GM19438 (cell line): Measurements from ENCODE around the gene ZFPM1.

Experiments used
- ATAC-seq: cut with Tn5 transposase; IDR thresholded peaks from one replicate; pipeline ENCODE4 v1.9.1; 2021; ENCODE audit warnings: low read depth; ENCODE audit not compliant: unreplicated experiment

The ZFPM1 gene

DNA sequence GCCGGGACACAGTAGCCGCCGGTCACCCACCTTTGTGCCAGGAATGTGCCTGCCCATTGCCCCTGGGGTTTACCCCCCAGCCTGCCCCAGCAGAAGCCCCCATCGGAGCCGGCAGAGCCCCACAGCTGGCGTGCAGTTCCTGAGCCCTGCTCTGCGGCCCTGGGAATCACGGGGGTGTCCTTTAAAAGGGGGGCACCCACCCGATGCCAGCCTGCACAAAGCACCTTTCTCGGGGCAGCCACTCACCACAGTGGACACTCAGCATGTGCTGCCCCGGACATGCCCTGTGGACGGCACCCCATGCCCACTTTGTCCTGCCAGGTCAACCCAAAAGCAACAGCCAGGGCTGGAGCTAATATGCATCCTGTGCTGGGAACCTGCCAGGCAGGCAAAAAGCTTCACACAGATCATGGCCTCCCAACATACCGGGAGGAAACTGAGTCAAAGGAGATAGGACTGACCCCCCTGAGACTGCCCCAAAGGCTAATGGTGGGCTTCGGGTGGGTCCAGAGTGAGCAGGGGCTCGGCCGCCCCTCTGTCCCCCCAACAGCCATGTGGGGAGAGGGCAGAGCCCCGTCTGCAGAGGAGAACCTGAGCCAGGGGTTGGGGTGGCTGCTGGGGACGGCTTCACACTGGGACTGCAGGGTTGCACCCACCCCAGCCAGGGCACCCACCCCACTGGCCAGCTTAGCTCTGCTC is 71.3 kb downstream of the ZFPM1 start:
- no peak for ATAC-seq

DNA sequence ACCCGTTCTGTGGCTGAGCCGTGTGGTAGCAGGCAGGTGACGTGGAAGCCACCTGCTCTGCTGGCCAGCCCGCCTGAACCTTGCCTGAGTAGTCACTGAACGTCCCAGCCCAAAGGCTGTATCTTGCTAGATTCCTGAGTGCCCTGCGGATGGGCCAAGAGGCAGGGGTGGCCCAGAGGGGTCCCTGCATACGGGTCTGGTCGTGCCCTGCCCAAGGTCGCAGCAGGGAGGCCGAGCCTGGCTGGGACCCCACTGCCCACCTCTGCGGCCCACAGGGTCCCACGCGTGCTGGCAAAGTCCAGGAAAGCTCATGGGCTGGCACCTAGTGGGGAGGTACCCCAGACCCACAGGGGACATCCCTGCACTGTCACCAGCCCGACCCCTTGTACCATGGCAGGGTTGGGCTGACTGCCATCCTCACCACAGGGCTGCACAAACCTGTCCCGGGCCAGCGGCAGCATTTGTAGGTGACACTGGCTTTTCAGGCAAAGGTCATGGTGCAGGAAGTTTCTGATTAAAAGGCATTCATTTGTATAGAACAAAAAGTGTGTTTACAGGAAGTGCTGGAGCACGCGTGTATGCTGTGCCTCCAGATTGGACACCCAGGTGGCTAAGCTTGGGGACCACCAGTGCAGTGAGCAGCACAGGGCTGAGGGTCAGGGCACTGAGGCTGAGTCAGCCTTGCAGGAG is 72.0 kb downstream of the ZFPM1 start:
- no peak for ATAC-seq

DNA sequence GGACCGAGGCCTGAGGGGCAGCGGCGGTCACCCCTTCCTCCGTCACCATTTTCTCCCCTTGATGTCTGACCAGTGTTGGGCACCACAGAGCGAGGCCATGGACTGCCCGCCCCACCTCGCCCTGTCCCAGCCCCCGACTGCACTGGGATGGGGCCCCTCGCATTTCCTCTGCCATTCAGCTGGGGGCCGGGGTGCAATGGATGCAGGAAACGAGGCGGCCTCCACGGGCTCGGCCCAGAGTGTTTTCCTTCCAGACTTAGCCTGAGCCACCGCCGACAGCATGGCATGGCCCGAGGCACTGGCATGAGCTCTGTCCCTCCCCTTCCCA is 72.5 kb downstream of the ZFPM1 start:
- ATAC-seq = no peak

DNA sequence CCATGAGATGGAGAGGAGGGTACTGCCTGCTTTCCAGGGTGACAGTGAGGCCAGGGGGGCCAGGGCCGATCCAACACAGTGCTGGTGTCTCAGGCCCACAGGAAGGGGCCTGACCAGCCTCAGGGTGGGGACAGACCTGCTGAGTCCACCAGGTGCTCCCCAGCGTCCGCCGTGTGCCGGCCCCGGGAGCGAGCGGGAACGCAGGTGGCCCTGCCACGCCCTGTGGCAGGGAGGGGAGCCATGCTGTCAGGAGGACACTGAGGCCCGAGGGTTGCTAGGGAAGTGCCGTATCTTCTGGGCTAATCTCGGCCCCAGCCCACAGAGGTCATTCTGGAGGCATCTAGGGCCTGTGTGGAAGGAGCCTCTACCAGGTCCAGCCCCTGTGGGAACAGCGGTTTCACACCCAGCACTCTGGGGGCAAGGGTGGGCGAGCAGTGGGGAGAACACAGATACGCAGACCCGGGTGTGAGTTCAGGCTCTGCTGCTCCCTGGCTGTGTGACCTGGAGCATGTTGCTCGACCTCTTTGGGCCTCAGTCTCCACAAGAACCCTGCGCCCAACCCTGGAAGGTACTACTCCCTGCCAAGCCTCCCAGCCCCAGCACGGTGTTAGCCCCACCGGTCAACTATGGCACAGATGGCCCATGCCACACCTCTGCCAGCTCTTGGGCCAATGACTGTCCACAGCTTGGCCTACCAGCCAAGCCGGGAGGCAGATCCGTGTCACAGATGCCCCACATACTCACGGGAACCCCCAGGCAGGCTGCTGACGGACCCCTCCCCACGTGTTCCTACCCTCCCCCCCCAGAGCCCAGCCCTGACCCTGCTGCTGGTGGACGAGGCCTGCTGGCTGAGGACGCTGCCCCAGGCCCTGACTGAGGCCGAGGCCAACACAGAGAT is 73.2 kb downstream of the ZFPM1 start:
- ATAC-seq = no peak

DNA sequence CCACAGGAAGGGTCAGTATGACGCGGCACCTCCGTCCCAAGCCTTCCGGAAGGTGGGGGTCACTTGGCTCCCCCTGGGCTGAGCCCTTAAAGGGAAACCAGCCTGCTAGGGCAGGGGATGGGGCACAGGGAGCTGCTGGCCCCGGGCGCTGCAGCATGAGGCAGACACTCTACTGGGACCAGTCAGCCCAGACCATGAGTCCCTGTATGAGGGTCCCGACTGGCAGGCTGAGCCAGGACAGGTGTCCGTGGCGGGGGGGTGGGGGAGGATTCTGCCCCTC is 73.8 kb downstream of the ZFPM1 start:
- no peak for ATAC-seq

DNA sequence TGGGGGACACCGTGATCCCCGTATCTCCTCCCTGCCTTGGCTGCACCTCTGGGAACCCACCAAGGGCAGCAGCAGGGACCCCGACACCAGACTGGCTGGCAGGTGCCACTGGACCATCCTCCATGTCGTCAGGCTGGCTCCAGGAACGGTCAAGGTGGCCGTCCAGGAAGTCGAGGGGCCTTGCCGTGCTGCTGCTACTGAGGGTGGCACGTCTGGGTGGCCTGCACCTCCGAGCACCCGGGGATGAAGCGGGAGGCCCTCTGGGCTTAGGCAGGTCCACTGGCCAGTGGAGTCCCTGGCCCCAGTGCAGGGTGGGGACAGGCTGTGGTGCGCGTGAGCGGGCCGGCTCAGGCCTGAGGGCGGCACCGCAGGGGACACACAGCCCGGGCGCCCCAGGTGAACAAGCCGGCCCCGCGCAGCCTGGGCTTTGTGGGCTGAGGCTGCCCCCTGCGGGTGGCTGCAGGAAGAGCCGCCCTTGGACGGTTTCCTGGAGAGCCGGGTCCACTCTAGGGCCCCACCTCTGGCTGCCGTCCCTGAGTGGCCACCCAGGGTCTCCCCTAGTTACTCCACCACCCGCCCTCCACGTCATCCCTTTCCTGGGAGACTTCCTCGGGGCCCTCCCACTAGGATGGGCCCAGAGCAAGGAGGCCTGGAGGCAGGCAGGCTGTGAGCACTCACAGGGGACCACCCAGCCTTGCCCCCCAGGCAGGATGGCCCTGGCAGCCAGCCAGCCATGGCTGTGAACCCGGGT is 74.3 kb downstream of the ZFPM1 start:
- ATAC-seq = no peak

DNA sequence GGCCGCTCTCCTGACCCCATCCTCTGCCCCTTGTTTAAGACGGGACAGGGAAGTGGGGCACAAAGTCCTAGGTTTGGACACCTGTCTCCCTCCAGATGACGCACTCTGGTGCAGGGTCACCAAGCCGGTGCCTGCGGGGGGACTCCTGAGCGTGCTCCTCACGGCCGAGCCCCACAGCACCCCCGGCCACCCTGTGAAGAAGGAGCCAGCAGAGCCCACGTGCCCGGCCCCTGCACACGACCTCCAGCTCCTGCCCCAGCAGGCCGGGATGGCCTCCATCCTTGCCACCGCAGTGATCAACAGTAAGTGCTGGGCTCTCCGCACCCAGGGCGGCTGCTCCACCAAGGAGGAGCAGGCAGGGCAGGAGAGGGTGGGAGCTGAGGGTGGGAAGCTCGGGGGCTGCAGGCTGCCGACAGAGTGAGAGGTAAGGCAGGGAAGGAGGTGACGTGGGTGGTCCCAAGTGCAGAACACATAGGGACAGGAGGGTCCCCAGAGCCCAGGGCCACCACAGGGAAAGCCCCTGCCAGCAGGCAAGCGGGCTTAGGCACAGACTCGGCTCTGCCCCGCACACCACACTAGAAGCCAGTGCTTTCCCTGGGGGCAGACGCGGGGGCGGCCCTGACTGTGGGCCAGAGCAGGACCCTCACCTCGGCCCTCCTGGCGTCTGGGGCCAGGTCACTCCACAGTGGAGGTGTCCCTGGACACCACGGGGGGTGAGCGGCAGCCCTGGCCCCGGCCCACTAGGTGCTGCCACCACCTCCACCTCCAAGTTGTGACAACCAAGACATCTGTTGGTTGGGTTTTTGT is 75.1 kb downstream of the ZFPM1 start:
- no peak for ATAC-seq

DNA sequence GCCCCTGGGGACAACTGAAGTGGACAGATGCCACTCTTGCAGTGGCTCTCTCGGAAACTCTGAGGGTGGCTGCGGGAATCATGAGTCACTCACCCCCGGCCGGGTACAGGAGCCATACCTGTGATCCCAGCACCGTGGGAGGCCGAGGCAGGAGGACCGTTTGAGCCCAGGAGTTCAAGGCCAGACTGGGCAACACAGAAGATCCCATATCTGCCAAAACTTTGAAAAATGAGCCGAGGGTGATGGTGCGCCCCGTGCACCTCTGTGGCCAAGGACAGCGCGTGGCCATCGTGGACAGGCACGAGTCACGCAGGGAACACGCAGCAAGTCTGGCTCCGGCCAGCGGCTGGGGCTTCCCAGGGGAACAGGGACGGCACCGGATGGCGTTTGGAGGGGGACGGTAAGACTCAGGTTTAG is 75.8 kb downstream of the ZFPM1 start:
- no peak for ATAC-seq

DNA sequence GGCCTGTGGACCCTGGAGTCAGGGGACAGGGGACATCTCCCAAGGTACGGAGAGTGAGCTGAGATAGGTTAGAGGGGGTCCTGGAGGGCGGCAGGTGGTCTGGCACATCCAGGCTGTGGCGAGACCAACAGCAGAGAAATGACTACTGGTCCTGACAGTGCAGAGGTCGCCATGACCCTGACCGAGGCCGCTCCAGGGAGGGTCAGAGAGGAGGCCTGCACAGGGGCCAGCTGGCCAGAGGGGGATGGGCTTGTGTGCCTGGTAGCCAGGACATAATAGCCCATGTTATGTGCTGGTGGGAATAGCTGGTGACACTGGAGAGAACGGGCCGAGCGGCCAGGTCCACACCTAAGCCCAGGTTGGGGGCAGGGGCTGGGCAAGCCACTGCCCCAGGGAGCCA is 76.5 kb downstream of the ZFPM1 start:
- ATAC-seq = no peak

DNA sequence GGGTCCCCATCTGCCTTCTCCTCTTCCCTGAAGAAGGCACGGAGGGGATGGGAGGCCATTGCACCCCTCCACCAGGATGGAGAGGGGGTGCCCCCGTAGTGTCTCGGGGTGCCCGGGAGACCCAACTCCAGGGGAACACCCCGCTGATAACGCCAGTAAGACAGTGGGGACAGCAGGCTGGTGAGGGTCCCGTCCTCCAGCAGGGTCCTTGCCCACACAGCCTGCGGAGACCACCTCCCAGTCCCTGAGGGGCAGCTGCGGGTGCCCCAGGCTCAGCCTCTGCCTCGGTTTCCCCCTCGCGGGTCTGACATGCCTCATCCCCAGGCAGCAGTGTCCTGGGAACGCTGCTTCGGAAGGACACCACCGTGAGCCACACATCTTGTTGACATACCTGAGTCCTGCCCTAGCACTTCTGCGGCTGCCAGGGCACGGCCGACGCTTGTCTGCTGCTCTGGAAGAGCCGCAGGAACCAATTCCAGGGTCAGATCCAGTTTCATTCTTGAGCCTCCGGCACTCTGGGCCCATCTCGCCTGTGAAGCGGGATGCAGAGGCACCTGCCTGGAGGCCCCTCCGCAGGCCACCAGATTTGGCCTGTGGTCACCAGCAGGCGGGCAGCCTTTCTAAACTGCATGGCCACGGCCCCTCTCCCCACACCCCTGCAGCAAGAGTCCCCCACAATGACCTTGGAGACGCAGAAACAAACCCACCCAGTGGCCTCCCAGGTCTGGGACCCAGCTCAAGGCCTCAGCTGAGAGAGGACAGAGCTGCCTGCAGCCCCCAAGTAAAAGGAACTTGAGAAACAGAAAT is 77.2 kb downstream of the ZFPM1 start:
- ATAC-seq = no peak

DNA sequence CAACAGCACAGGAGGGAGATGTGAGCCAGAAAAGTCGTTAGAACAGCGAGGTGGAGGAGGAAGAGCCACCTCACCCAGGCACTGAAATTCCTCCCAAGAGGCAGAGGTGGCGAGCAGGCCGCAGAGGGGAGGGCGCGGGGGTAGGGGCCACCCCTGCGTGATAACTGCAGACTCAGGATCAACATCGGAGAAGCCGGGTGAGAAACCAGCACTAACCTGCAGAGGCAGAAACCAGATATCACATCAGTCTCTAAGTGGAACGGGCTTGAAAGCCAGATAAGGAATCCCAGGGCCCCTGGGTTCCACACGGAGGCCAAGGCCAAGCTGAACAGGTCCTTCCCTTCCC is 77.8 kb downstream of the ZFPM1 start:
- ATAC-seq = no peak

DNA sequence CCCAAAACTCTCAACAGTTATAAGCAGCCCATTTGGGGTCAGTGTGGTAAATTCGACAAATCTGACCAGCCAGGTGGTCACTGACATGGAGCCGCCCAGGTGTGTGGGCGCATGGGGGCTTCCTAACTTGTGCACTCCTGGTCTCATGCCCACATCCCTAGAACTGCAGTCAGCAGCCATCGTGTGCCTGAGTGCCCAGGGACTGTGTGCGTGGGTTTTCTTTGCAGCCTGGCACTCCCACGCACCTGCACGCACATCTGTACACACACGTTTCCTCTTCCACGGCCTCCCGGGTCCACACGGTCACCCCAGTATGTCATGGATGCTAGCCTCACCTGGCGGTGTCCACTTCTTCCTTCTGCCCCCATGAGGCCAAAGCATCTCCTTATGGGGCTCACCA is 78.3 kb downstream of the ZFPM1 start:
- no peak for ATAC-seq

DNA sequence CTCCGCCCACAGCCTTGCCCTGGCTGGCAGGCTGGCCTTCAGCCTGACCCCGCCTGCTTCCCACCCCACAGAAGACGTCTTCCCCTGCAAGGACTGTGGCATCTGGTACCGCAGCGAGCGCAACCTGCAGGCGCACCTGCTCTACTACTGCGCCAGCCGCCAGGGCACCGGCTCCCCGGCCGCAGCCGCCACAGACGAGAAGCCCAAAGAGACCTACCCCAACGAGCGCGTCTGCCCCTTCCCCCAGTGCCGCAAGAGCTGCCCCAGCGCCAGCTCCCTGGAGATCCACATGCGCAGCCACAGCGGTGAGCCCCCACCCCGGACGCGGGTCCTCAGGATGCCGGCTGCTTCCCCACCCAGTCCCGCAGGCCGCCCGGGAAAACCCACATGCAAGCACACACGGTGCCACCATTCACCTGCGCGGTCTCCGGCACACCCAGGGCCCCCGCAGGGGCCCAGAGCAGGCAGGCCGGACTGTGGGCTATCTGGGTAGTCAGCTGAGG is 78.9 kb downstream of the ZFPM1 start:
- no peak for ATAC-seq

DNA sequence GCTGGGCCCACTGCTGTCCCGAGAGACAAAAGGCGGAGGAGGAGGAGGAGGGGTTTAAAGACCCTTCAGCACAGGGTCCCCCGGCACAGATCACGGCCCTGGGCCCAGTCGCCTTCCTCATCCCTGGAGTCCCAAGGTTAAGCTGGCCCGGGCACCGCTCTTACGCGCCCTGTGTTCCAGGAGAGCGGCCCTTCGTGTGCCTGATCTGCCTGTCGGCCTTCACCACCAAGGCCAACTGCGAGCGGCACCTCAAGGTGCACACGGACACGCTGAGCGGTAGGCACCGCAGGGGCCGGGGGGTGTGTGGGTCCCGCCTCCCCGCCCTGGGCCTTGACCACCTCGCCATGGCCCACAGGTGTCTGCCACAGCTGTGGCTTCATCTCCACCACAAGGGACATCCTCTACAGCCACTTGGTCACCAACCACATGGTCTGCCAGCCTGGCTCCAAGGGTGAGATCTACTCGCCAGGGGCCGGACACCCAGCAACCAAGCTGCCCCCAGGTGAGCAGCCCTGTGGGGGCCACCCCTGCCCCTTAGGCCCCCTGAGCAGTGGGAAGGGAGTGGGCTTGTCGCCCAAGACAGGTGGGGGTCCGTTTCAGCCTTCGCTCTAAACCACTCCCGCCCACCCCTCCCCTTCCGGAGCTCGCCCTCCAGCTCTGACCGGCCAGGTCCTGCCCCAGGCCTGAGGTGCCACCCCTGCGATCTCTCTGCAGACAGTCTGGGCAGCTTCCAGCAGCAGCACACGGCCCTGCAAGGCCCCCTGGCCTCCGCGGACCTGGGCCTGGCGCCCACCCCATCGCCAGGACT is 79.6 kb downstream of the ZFPM1 start:
- ATAC-seq = no peak

DNA sequence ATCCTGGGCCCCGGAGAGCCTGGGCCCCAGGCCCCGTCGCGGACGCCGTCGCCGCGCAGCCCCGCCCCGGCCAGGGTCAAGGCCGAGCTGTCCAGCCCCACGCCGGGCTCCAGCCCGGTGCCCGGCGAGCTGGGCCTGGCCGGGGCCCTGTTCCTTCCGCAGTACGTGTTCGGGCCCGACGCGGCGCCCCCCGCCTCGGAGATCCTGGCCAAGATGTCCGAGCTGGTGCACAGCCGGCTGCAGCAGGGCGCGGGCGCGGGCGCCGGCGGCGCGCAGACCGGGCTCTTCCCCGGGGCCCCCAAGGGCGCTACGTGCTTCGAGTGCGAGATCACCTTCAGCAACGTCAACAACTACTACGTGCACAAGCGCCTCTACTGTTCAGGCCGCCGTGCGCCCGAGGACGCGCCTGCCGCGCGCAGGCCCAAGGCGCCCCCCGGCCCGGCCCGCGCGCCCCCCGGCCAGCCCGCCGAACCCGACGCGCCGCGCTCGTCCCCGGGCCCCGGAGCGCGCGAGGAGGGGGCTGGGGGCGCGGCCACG is 80.4 kb downstream of the ZFPM1 start:
- no peak for ATAC-seq

DNA sequence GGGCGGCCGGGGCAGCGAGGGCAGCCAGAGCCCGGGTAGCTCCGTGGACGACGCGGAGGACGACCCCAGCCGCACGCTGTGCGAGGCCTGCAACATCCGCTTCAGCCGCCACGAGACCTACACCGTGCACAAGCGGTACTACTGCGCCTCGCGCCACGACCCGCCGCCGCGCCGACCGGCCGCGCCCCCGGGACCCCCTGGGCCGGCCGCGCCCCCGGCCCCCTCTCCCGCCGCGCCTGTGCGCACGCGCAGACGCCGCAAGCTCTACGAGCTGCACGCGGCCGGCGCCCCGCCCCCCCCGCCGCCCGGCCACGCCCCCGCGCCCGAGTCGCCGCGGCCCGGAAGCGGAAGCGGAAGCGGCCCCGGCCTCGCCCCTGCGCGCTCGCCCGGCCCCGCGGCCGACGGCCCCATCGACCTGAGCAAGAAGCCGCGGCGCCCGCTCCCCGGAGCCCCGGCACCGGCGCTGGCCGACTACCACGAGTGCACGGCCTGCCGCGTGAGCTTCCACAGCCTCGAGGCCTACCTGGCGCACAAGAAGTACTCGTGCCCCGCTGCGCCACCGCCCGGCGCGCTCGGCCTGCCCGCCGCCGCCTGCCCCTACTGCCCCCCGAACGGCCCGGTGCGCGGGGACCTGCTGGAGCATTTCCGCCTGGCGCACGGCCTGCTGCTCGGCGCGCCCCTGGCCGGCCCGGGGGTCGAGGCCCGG is 81.0 kb downstream of the ZFPM1 start:
- peak; percentile 51 for ATAC-seq

DNA sequence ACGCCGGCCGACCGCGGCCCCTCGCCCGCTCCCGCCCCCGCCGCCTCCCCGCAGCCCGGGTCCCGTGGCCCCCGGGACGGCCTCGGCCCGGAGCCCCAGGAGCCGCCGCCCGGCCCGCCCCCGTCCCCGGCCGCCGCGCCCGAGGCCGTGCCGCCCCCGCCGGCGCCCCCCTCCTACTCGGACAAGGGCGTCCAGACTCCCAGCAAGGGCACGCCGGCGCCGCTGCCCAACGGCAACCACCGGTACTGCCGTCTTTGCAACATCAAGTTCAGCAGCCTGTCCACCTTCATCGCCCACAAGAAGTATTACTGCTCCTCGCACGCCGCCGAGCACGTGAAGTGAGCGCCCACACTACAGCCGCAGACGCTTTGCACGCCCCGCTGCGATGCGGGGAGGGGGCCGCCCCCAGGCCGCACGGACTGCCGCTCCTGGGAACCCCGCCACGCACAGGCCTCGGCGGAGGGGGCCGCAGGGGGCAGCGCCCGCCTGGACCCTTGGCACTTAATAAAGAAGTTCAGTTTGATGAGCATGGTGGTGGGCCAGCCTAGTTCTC is 81.6 kb downstream of the ZFPM1 start:
- ATAC-seq = peak; percentile 29
